UCSD-AML1 (cell line): Measurements from ENCODE around the gene AGBL5.
"Not testable (repeated sequence)": the region's sequence is repeated elsewhere in the genome, so short reads cannot be mapped to it uniquely, and the experiment has no call there.

ENCODE experiments used
- DNase-seq: peaks from one replicate; lab custom pipeline; 2025; ENCODE audit not compliant: unreplicated experiment; lab: John Stamatoyannopoulos, UW

The AGBL5 gene

DNA sequence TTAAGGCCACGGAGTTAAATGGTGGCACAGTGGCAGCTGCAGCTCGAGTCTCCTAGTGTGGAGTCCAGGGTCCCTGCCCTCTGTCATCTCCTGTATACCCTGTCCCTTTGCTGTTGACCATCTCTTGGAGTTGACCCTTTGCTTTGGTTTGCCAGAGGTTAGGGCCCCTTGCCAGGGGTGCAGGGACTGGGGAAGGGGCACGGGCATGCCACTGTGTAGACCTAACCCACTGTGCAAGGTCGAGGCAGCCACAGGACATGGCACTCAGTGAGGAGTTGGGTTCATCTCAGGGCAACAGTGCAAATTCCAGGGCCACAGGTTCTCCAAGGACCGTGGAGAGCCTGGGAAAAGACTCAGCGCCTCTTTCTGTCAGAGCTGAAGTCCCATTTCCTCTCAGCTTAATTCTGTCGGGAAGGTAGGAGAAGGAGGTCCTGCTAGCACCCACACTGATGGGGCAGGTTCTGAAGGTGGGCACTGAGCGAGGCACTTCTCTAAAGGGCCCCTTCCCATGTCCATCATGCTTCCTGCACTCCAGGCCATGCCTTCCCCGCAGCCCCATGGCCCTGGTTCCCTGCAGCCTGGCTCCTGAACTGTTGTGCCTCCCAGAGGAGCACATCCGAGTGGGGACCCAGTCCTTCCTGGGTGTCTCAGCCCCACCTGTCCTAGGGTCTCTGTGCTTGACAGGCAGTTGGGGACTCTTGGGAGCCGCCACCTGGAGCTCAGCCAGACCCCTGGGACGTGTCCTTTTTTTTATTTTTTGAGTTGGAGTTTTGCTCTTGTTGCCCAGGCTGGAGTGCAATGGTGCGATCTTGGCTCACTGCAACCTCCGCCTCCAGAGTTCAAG lies 37.9 kb downstream of the AGBL5 start:
- DNase-seq, result no peak

DNA sequence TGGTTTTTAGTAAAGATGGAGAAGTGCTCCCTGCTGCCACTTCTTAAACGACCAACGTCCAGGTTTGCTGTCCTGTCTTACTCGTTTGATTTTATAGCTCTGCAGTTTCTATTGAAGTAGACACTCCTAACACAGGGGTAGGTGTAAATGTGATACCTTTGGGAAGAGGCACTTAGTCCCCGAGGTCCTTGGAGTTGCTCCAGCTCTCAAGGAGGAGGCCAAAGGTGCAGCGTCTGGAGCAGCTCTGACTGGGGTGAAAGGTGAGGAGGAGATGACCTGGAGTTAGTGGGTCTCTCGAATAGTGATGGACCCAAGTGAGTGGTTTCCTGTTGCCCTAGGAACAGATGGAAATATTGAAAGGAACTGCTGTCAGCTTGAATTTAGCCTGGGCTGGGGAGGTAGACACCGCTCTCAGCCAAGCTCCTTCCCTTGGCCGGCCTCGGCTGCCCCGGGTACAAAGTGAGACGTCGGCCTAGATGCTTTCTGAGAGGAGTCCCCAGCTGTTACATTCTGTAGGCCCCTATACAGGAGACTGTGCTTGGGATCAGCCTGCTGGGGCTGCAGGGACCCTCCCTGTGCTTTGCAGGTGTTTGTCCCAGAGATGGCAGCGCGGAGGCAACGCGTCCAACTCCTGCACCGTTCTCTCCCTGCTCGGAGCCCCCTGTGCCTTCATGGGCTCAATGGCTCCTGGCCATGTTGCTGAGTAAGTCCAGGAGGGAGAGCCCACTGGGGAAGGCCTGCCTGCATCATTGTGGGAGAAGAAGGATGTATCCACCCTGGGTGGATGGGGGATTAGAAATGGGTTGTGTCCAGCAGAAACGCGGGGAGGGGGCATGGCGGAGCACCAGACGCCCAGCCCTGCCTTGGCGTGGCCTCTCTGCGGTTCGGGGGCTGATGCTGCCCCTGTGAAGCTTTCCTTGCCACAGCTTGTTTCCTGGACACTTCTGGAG lies 40.6 kb downstream of the AGBL5 start:
- no peak for DNase-seq

DNA sequence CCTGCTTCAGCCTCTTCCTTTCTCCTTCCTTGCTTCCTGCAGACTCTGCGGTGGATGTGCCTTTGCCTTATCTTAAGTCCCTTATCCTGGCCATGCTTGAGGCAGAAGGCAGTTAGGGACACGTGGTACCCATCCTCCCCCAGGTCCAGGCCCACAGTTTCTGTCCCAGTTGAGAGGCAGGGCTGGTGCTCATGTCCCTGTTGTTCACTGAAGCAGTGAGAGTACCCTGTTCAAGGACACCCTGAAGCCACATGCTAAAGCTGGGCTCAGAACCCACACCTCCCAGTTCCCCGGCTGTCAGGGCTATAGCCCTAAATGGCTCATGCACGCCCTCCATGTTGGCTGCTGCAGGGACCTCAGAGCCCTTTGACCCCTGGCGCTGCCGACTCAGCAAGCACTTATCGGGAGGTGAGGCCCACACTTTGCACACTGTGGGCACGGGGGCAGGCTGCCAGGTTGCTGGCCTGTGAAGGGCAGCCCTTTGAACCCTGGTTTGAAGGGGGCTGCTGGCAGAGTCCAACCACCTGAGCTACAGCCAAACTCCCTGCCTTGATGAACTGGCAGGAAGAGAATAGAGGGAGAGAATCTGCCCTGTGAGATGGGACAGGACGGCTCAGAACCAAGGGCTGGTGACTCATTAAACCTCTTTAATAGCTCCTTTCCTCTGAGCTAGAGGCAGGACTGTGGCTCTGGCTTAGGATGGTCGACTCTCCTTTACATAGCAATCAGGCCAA lies 41.4 kb downstream of the AGBL5 start:
- DNase-seq, result peak; percentile 52

DNA sequence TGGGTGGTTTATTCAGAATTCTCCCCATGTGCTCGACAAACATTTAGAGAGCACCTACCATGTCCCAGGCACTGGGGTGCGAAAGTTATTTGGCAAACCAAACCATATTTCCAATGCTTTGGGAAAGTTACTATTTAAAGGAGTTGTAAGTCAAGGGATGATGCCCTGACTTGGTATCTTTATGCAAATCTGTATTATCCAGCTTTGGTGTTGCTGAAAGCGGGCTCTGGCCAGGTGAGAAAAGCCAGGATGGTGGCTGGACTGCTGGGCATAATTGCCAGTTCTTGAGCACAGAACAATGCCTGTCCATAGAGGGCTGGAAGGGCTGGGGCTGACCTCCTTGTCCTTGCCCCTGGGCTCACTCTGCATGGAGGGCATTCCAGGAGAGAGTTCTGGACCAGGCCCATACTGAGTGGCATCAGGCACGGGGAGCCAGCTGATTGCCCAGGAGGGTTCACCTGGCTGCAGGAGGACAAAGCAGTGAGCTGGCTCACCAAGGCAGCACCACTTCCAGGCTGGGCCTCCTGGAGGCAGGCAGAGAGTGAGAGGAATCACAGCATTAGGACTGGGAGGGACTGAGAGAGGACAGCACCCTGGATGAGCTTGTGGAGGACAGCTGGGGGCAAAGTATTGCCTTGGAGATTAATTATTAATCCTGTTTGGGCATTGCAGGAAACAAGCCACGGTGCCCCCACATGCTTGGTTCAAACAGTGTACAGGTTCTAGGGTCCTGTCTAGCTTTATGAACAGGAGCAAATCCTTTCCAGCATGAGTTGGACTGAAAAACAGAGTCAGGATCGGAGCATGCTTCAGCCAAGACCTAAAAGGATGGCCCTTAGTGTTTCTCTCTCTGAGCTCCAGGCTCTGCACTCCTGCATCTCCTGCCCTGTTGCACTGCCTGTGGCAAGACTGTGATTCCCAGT lies 42.2 kb downstream of the AGBL5 start:
- DNase-seq, result no peak

DNA sequence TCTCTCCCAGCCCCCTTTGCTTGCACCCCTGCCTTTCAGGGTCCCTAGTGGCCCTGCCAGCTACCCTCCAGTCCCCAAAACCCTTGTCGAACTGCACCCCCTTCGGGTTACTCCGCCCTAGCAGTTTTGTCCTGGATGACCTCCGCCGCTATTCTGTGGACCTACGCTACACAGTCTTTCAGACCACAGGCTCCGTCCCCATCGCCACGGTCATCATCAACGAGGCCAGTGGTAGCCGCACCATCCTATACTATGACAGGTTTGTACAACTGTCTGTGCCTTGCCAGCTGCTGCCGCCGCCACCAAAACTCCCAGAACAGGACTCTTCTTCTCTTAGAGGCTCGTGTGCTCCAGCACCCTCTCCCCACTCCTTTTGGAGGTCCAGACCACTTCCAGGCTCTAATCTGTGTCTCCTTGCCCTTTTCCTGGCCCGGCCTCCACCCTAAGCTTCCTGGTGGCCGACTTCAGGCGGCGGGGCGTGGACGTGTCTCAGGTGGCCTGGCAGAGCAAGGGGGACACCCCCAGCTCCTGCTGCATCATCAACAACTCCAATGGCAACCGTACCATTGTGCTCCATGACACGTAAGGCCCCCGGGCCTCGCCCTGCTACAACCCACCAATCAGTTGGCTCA lies 43.0 kb downstream of the AGBL5 start:
- no peak for DNase-seq

DNA sequence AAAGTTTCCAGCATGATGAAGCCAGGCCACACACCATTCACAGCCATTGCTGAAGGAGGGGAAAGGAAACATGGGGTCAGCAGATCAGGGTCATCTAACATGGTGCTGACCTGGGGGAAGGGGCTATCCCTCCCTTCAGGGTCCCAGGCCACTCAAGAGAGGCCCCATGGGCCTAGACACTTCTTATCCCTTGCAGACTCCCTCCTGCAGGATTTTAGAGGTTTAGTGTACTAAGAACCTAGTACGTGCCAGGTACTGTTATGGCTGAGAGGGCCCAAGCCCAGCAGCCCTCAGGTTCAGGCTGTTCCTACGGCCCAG lies 43.9 kb downstream of the AGBL5 start:
- DNase-seq, result no peak

DNA sequence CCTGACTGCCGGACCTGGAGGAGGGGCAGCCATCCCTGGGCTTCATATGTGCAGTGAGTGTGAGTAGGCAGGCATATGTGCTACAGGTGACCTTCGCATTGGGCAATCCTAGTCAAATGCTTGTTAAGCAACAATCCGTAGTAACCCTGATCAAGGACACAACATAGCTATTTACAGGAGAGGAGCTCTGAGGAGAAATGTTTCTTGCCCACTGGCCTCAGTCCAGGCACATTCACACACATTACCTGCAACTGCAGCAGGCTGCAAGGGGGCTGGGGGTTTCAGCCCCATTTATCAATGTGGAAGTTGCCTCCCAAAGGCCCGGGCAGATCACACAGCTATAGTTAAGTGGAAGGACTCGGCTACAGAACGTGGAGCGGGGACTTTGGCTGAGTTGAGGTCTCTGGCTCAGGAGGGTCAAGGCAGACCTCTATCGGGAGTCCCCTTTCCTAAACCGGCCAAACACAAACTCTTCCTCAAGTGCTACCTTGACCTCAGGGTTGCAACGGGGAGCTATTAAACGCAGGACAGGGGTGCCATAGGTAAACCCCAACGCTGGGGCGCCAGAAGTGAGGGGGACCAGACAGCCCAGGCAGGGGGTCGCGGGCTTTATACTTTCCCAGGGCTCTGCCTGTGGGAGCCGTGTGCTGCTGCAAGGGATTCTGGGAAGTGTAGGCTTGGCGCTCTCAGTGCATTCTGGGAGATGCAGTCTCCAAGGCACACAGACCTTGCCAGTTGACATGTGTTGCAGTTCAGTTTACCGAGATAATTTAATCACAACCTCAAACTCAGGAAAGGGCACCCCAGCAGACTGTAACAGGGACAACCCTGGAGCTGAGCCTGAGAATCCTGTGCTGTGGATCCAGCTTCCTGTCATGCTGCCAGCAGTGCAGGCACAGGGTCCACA lies 44.5 kb downstream of the AGBL5 start:
- peak; percentile 50 for DNase-seq

DNA sequence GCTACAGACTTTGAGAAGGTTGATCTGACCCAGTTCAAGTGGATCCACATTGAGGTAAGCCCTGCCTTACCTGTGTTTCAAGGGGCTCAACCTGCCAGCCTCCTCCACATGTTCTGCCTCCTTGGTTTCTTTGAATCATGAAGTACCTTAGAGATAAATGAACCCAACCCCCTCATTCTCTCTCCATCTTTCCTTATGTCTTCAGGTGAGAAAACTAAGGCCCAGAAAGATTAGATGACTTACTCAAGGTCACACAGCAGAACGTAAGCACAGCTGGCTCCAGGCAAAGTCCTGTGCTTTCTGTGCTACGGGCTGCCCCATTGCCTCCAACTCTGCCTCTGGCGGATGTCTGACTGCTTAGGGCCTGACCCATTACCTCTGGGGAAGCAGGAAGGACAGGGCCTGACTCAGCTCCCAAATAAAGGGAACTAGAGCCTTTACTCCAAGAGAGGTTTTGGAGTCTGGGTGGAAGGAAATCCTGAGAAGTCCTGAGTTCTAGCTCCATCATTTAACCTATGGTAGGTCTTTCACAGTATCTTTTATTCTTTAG lies 45.4 kb downstream of the AGBL5 start:
- peak; percentile 22 for DNase-seq

DNA sequence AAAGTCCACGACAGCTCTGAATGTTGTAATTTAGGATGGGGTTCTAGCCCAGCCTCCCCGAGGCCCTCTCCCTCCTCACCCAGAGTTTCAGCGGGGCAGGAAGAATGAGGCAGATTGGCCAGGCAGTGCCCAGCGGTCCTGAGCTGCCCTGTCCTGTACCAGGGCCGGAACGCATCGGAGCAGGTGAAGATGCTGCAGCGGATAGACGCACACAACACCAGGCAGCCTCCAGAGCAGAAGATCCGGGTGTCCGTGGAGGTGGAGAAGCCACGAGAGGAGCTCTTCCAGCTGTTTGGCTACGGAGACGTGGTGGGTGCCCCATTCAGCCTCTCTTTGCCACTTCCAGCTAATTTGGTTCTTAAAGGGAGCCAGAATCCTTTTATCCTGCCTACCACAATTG lies 45.9 kb downstream of the AGBL5 start:
- no peak for DNase-seq

DNA sequence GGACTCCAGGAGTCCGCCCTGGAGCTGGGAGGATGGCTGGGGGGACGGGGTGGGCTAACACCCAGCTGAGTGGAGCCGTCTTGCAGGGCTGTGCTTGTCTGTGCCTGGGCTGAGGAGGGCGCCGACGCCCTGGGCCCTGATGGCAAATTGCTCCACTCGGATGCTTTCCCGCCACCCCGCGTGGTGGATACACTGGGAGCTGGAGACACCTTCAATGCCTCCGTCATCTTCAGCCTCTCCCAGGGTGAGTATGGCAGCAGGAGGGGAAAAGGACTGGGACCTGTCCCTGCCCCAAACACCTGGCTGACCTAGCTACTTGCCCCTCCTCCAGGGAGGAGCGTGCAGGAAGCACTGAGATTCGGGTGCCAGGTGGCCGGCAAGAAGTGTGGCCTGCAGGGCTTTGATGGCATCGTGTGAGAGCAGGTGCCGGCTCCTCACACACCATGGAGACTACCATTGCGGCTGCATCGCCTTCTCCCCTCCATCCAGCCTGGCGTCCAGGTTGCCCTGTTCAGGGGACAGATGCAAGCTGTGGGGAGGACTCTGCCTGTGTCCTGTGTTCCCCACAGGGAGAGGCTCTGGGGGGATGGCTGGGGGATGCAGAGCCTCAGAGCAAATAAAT lies 48.0 kb downstream of the AGBL5 start:
- no peak for DNase-seq

DNA sequence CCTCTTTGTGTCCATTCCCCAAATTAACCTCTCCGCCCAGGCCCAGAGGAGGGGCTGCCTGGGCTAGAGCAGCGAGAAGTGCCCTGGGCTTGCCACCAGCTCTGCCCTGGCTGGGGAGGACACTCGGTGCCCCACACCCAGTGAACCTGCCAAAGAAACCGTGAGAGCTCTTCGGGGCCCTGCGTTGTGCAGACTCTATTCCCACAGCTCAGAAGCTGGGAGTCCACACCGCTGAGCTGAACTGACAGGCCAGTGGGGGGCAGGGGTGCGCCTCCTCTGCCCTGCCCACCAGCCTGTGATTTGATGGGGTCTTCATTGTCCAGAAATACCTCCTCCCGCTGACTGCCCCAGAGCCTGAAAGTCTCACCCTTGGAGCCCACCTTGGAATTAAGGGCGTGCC lies 48.6 kb downstream of the AGBL5 start:
- DNase-seq, result no peak

DNA sequence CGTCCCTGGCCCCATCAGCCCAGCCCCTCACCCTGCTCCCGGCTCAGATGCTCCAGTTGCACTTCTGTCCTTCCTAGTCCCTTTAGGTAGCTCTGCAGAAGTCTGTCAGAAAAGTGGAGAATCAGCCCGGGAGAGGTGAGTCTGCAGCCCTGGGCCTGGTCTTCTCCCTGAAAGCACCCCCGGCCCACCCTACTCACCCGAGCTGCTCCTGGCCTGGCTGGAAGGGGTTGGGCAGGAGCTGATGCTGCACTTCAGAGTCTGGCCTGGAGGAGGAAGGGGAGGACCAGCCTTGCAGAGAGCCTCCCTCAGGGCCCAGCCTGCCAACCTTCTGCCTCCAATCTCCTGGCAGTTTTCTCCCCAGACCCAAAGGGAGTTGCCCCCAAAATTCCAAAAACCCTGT lies 50.9 kb downstream of the AGBL5 start:
- DNase-seq, result no peak

DNA sequence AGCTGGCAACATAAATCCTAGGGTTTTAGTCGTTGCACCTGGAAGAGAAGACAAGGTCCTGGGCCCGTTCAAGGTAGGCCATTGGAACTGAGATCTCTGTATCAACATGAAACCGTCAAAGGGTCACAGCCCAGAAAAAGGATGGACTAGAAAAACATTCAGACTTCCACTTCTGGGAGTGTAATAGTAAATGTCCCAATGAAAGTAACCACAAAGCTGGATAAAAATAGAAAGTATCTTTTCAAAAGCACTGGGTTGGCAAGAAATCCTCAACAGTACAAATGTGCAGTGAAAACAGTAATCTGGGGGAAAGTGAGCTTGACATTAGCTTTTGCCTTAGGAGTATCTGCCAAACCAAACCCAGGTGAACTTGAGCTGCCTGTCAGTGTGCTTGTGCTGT lies 54.5 kb downstream of the AGBL5 start:
- no peak for DNase-seq

DNA sequence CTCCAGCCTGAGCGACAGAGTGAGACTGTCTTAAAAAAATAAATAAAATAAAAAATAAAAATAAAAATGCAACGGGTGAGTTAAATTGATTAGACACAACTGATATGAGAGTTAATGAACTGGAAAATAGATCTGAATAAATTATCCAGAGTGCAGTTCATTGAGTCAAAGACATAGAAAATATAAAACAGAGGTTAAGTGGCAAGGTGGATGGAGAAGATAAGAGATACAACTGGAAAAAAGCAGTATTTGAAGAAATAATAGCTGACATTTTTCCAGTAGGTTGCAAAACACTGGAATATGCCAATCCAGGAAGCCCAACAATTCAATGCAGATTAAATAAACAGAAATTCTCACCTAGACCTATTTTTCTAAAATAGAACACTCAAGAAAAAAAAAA lies 56.8 kb downstream of the AGBL5 start:
- no peak for DNase-seq

DNA sequence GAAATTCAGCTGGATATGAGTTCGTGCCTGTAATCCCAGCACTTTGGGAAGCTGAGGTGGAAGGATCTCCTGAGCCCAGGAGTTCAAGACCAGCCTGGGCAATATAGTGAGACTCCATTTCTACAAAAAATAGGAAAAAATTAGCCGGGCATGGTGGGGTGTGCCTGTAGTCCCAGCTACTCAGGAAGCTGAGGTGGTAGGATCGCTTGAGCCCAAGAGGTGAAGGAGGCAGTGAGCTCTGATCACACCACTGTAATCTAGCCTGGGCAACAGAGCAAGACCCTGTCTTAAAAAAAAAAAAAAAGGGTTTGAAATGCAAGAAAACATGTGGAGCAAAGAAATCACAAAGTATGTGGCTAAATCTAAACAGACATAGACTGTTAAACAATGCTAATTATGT lies 57.6 kb downstream of the AGBL5 start:
- no peak for DNase-seq

DNA sequence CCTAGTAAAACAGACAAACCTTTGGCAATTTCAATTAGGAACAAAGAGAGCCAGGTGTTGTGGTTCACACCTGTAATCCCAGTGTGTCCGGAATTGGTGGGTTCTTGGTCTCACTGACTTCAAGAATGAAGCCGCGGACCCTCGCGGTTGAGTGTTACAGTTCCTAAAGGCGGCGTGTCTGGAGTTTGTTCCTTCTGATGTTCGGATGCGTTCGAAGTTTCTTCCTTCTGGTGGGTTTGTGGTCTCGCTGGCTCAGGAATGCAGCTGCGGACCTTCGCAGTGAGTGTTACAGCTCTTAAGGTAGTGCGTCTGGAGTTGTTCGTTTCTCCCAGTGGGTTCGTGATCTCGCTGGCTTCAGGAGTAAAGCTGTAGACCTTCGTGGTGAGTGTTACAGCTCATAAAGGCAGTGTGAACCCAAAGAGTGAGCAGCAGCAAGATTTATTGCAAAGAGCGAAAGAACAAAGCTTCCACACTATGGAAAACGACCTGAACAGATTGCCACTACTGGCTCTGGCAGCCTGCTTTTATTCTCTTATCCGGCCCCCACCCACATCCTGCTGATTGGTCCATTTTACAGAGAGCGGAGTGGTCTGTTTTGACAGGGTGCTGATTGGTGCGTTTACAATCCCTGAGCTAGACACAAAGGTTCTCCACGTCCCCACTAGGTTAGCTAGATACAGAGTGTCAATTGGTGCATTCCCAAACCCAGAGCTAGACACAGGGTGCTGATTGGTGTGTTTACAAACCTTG lies 59.3 kb downstream of the AGBL5 start:
- not testable (repeated sequence) for DNase-seq

DNA sequence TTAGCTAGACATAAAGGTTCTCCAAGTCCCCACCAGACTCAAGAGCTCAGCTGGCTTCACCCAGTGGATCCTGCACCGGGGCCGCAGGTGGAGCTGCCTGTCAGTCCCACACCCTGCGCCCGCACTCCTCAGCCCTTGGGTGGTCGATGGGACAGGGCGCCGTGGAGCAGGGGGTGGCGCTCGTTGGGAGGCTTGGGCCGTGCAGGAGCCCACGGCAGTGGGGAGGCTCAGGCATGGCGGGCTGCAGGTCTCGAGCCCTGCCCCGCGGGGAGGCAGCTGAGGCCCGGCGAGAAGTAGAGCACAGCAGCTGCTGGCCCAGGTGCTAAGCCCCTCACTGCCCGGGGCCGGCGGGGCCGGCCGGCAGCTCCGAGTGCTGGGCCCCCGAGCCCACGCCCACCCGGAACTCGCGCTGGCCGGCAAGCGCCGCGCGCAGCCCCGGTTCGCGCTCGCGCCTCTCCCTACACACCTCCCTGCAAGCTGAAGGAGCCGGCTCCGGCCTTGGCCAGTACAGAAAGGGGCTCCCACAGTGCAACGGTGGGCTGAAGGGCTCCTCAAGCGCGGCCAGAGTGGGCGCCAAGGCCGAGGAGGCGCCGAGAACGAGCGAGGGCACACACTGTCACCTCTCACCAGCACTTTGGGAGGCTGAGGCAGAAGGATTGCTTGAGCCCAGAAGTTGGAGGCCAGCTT lies 60.1 kb downstream of the AGBL5 start:
- not testable (repeated sequence) for DNase-seq
